Endothelial cell of hepatic sinusoid (primary cell): ENCODE measurements around the gene MCTS1.
"Not testable (repeated sequence)": the region's sequence is repeated elsewhere in the genome, so short reads cannot be mapped to it uniquely, and the experiment has no call there.

Experiments
- in situ Hi-C: cut with HindIII; loops from 2 replicates; pipeline ENCODE4 v1.10.0; 2017; ENCODE audit warnings: low sequenced_read_pairs

The MCTS1 gene, protein sequence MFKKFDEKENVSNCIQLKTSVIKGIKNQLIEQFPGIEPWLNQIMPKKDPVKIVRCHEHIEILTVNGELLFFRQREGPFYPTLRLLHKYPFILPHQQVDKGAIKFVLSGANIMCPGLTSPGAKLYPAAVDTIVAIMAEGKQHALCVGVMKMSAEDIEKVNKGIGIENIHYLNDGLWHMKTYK

GRCh38 chrX:120603707-120604360, at the start of gene MCTS1:
TSS of gene MCTS1 (plus strand) at chrX:120604101. CDS start at chrX:120604237, 136 bp downstream.
- in situ Hi-C loops = no loop called here

- in situ Hi-C loops = no loop called here
Observed at GRCh38 chrX:120556251-120556650, 47.6 kb upstream of the MCTS1 start.

DNA sequence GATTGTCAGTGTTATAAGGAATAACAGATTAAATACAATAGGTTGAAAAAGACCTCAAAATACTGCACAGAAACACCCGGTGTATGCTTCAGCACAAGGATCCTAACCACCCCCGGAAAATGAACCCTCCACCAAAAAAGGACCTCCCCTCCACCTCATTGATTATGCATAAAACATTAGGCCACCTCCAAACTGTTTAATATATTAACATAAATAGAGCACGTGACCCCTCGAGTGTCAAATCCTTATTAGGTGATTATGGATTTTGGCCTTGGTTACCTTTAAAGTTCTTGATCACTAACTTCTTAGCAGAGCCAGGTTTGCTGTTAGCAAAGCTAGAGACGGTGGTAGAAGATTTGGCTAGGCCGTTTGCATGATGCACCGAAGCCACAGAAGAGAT, 44.1 kb upstream of the MCTS1 start:
- in situ Hi-C loops = no loop called here

DNA sequence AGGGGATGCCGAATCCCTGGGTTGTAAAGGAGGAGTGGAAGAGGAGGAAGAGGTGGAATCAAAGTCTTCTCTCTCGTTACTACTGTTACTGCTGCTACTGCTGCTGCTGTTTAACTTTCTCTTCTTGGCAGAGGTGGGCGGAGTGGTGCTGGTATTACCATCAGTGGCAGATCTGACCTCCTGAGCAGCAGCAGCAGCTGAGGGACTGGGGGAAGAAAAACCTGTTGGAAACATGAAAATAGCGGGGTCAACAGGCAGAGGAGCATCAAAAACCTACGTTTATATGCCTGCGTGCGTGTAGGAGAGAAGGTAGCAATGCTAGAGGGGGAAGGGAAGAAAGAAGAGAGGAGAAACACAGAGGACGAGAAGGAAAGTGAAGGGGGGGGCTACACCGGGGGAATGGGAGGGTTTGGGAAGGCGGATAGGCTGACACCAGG, 43.5 kb upstream of the MCTS1 start:
- in situ Hi-C loops = no loop called here

GRCh38 chrX:120560842-120561633, 42.9 kb upstream of the MCTS1 start, which contains the start of gene CUL4B:
TSS of gene CUL4B (minus strand) at chrX:120560962. CDS start at chrX:120560638, 324 bp downstream.
- in situ Hi-C loops = no loop called here

DNA sequence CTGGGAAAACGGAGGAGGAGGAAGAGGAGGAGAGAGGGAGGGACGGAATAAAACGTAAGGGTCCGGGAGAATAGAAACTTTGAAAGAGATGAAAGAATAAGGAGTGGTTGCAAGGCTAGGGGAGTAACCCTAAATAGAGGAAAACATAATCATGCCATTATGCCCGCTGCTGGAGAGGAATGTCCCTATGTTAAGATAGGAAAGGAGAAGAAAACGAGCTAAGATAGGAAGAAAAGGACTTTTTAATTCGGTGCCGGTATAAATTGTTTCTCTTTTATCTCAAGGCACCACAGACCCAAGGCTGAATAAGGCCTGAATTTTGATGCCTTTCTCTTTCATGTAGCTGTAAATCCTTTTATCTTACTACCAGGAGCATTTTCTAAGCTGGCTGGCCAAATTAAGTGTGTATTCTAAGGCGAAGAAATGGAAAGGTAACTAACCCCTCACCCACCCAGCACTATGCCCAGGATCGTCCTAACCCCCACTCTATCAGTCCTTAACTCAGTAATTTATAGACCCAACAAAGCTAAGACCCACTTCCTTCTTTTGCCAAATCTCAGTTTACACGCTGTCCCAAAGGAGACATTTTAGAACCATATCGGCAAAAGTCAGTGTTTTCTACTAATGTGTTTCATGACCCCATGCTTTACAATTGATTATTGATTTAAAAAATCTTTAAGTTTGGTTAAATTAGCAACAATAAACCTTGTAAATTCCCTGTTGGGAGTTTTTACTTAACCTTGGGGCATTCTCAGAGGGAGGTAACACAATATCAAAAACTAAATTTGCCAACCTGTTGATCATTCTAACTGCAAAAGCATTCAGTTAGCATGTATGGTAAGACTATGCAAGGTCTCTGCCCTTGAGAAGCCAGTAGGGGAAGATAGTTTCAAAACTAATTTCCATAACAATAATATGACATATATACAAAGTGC, 42.0 kb upstream of the MCTS1 start:
- in situ Hi-C loops = no loop called here

DNA sequence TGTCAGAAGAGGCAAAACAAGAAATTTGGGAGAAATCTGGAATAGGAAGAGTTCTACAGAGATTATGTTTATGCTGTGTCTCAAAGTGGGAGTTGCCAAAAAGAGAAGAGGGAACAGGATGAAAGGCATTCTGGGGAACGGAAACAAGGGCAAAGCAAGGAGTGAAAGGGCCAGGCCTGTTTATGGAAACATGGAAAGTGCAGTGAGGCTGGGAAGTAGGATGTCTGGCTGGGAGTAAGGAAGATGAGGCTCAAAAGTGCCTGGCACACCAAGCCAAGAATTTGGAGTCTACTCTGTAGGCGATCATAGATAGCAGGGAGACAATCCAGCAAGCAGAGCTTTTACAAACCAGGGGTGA, 41.4 kb upstream of the MCTS1 start:
- in situ Hi-C loops = no loop called here

- in situ Hi-C loops = no loop called here
Observed at GRCh38 chrX:120564925-120565324, 39.0 kb upstream of the MCTS1 start.

GRCh38 chrX:120566817-120567216, 37.1 kb upstream of the MCTS1 start:
- in situ Hi-C loops = no loop called here

- in situ Hi-C loops = no loop called here
Observed at GRCh38 chrX:120568035-120568434, 35.9 kb upstream of the MCTS1 start.

GRCh38 chrX:120568609-120569008, 35.3 kb upstream of the MCTS1 start:
- in situ Hi-C loops = no loop called here

DNA sequence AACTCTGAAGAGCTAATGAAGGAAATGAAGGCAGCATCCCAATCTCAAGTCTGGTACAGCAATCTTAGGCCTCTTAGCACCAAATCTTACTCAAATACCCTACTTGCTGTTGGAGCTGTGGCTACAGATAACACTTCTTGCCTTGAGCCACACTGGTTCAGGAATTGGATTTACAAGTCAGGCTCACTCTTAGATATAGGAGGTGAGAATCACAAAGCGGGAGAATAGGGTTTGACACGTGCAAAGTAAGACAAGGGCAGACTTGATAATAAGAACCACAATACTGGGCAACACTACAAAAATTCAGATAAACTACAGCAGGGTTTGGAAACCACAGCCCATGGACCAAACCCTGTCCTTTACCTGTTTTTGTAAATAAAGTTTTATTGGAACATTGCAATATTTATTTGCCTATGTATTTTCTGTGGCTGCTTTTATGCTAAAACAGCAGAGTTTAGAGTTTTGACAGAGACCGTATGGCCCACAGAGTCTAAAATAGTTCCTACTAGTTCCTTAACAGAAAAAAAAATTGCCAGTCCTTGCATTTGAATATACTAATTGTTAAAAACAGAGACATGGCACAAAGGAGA, 33.8 kb upstream of the MCTS1 start:
- in situ Hi-C loops = no loop called here

DNA sequence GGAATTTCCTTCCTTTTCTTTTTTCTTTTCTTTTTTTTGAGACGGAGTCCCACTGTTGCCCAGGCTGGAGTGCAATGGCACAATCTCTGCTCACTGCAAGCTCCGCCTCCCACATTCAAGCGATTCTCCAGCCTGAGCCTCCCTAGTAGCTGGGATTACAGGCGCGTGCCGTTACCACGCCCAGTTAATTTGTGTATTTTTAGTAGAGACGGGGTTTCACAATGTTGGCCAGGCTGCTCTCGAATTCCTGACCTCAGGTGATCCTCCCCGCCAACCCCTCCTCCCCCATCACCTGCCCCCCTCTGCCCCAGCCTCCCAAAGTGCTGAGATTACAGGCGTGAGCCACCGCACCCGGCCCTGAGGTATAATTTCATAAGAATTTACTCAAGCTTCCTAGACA, 30.1 kb upstream of the MCTS1 start:
- in situ Hi-C loops = not testable (repeated sequence)

- in situ Hi-C loops = no loop called here
Observed at GRCh38 chrX:120575379-120576114, 28.4 kb upstream of the MCTS1 start.

- in situ Hi-C loops = no loop called here
Observed at GRCh38 chrX:120585702-120586101, 18.2 kb upstream of the MCTS1 start.

DNA sequence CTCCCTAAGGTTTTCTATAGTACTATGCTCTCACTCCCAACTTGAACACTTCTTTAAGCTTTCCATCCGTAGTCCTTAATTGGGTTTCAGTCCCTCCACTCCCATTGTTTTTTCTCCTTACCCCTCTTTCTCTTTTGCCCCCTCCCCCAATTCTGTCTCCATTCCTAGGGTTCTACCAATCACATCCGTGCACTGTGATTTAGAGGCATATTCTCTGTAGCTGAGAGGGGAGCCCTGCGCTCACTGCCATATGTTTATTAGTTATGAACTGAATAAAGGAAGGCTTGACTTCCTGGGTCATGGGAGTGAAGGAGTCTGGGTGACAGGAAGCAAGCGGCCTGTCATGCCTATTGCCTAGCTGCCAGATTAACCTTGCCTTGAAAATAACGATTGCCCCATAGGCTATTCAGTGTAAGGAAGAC, 471 bp downstream of the MCTS1 start:
- in situ Hi-C loops = no loop called here

DNA sequence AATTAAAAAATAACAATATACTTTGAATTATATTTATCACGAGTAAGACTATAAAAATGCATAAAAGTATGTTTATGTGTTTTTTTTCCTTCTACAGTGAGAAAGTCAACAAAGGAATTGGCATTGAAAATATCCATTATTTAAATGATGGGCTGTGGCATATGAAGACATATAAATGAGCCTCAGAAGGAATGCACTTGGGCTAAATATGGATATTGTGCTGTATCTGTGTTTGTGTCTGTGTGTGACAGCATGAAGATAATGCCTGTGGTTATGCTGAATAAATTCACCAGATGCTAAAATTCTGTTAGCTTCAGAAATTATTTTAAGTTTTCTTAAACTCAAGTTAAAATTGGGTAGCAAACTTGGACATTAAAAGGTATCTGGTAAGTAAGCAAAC, 8.2 kb downstream of the MCTS1 start:
- in situ Hi-C loops = no loop called here

DNA sequence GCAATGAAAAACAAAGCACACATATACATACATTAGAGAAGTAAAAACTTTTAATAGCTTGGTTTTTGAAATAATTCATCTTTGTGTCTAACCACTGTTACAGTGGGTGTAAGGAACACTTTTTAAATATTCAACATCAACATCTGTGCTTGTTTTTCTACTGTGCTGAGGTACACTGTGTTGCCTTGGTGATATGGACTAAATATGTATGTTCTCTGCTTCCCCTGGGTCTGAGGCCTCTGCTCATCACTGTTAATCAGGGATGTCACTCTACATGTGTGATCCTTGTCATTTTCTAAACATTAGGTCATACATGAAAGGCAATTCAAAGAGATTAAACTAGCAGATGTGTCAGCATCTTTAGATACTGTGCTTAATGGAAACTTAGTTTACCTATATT, 10.9 kb downstream of the MCTS1 start:
- in situ Hi-C loops = no loop called here

DNA sequence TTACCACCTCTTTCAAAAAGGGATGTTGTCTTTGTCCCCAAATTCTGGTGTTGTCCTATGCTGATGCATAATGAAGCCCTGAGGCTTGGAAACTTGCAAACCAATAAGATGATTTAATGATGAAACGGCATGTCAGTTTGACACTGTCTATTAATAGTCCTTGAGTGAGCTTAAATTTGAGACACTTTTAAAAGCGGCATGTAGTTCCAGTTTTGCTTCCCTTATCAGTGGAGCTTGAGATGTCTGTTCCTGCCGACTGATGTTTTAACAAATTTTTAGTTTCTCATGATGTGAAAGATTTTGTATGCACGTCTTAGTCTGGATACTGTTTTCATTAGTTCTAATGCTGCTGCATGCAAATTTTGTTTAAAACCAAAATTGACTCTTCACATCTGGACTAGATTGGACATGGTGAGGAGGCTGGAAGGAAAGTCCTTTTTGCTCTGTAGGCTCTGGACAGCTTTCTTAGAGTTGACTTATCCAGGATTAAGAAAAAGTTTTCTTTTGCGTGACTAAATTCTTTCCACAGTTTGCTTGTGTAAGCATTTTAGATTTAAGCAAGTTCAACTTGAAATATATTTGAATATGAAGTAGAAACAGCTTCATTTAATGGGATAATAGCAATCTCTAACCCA, 14.2 kb downstream of the MCTS1 start:
- in situ Hi-C loops = no loop called here
